CD4-positive, CD25-positive, alpha-beta regulatory T cell (primary cell): ENCODE data around the gene CEMIP2. TPM values are rescaled to one million over a fixed set of nuclear protein-coding genes. Genes with fewer than 3 reads are reported as not detected.

Experiments used
- ATAC-seq, 2 donors: fragments of 150-1000 bp; cut with Tn5 transposase; one replicate each; pipeline ENCODE4 v1.10.0; 2021; ENCODE audit warnings: low read depth in 2 of 2, moderate number of reproducible peaks in 2 of 2, moderate library complexity in 1 of 2
- DNase-seq, 3 donors: peaks; one replicate each; pipeline versions ENCODE4 v3.0.0 to v3.0.0-alpha.2; 2012 to 2022; ENCODE audit warnings: mixed read lengths in 1 of 3
- H3K27ac ChIP-seq: one replicate; pipeline ENCODE4 v1.7.0; 2013; ENCODE audit warnings: mild to moderate bottlenecking, low read length; ENCODE audit not compliant: insufficient read depth, poor library complexity, severe bottlenecking
- H3K27me3 ChIP-seq: one replicate; pipeline ENCODE4 v1.7.0; 2013; ENCODE audit warnings: low read length; ENCODE audit not compliant: control insufficient read depth, insufficient read depth
- H3K36me3 ChIP-seq: one replicate; pipeline ENCODE4 v1.7.0; 2013; ENCODE audit warnings: mild to moderate bottlenecking, low read length, moderate library complexity; ENCODE audit not compliant: control insufficient read depth, insufficient read depth
- H3K4me1 ChIP-seq: 2 replicates; pipeline ENCODE4 v1.7.0; 2013; ENCODE audit warnings: mild to moderate bottlenecking, low read length; ENCODE audit not compliant: insufficient read depth, control insufficient read depth, poor library complexity, severe bottlenecking
- H3K4me3 ChIP-seq: one replicate; pipeline ENCODE4 v1.7.0; 2013; ENCODE audit warnings: low read depth, mild to moderate bottlenecking, low read length, moderate library complexity
- H3K9me3 ChIP-seq, 2 experiments: 1 replicate in 1 of 2; 2 replicates in 1 of 2; pipeline ENCODE4 v1.7.0; 2013; ENCODE audit warnings: low read length in 2 of 2, mild to moderate bottlenecking in 1 of 2, moderate library complexity in 1 of 2; ENCODE audit not compliant: control insufficient read depth in 2 of 2
- H3K27ac Mint-ChIP-seq, 3 donors: one replicate each; pipeline ENCODE4 v1.8.0; 2020 to 2022; ENCODE audit warnings: mild to moderate bottlenecking in 3 of 3, mixed read lengths in 3 of 3, moderate library complexity in 2 of 3
- H3K27me3 Mint-ChIP-seq: one replicate; pipeline ENCODE4 v1.8.0; 2022; ENCODE audit warnings: mild to moderate bottlenecking, mixed read lengths
- H3K36me3 Mint-ChIP-seq: one replicate; pipeline ENCODE4 v1.8.0; 2020; ENCODE audit warnings: mixed read lengths
- H3K4me1 Mint-ChIP-seq, 4 donors: one replicate each; pipeline ENCODE4 v1.8.0; 2020 to 2022; ENCODE audit warnings: mixed read lengths in 4 of 4, mild to moderate bottlenecking in 1 of 4
- H3K4me3 Mint-ChIP-seq, 4 donors: one replicate each; pipeline ENCODE4 v1.8.0; 2020 to 2022; ENCODE audit warnings: mild to moderate bottlenecking in 4 of 4, mixed read lengths in 4 of 4, moderate library complexity in 3 of 4
- H3K9me3 Mint-ChIP-seq, 7 donors: one replicate each; pipeline ENCODE4 v1.8.0; 2020 to 2022; ENCODE audit warnings: mixed read lengths in 7 of 7, mild to moderate bottlenecking in 3 of 7, moderate library complexity in 2 of 7
- polyA plus RNA-seq, 4 donors: library from polyadenylated mRNA; unstranded; fragments of 300-500 nt; fragmentation: Illumina TruSeq; gene quantifications; one replicate each; pipeline ENCODE4 v1.2.3, GENCODE V29; 2021
- total RNA-seq: library from RNA; stranded (reverse); gene quantifications from one replicate; pipeline ENCODE4 v1.2.3, GENCODE V29; 2022

CEMIP2 gene
- total and polyA plus RNA-seq, 5 donors from 2014 or later, result 25.8 to 407 (median 28.4) TPM

GRCh38 chr9:71655141-71655540, 113.2 kb downstream of the CEMIP2 start:
- Mint-ChIP-seq H3K4me3 (no peak overlapping the region), H3K27ac (no peak overlapping the region), H3K4me1 (peaks cover 0 to 2% (median 0%) of the 10 kb centered on the region in 4 donors), H3K27me3 (peaks cover 26% of the 10 kb centered on the region), H3K9me3 (peaks cover 0 to 16% (median 4%) of the 10 kb centered on the region in 7 donors), H3K36me3 (no peaks in the 10 kb centered on the region)
- Histone ChIP-seq H3K36me3 (no peaks in the 10 kb centered on the region), H3K27ac (no peak overlapping the region), H3K4me1 (no peaks in the 10 kb centered on the region), H3K27me3 (peaks cover 6% of the 10 kb centered on the region), H3K4me3 (no peak overlapping the region), H3K9me3 (peaks cover 0 to 4% of the 10 kb centered on the region in 2 experiments)
- ATAC-seq, result no peak
- DNase-seq, result no peak

- Mint-ChIP-seq H3K27me3 (peaks cover 37% of the 10 kb centered on the region), H3K4me1 (peaks cover 0 to 7% (median 4%) of the 10 kb centered on the region in 4 donors), H3K27ac (no peak overlapping the region), H3K9me3 (peaks cover 0 to 8% (median 2%) of the 10 kb centered on the region in 7 donors), H3K4me3 (no peak overlapping the region), H3K36me3 (no peaks in the 10 kb centered on the region)
- ATAC-seq, result no peak
- H3K27me3 ChIP-seq, result peaks cover 6% of the 10 kb centered on the region
- no peak overlapping the region for H3K4me3 ChIP-seq
- peaks cover 0 to 2% of the 10 kb centered on the region in 2 experiments for H3K9me3 ChIP-seq
- no peak overlapping the region for H3K27ac ChIP-seq
- no peak for DNase-seq
- H3K36me3 ChIP-seq, result no peaks in the 10 kb centered on the region
- peaks cover 1% of the 10 kb centered on the region for H3K4me1 ChIP-seq
Measured at GRCh38 chr9:71652480-71652879, 115.8 kb downstream of the CEMIP2 start.

- Histone ChIP-seq H3K27me3 (peaks cover 3% of the 10 kb centered on the region), H3K4me1 (peaks cover 9% of the 10 kb centered on the region), H3K36me3 (no peaks in the 10 kb centered on the region), H3K27ac (no peak overlapping the region), H3K4me3 (no peak overlapping the region), H3K9me3 (no peaks in the 10 kb centered on the region)
- H3K4me3 Mint-ChIP-seq, result no peak overlapping the region
- ATAC-seq (no peak), DNase-seq (no peak)
- H3K4me1 Mint-ChIP-seq, result peaks cover 0 to 18% (median 15%) of the 10 kb centered on the region in 4 donors
- H3K27me3 Mint-ChIP-seq, result peaks cover 47% of the 10 kb centered on the region
- H3K9me3 Mint-ChIP-seq, result peaks cover 0 to 4% (median 0%) of the 10 kb centered on the region in 7 donors
- no peaks in the 10 kb centered on the region for H3K36me3 Mint-ChIP-seq
- no peak overlapping the region for H3K27ac Mint-ChIP-seq
Measured at GRCh38 chr9:71648453-71648852, 119.9 kb downstream of the CEMIP2 start.

- Histone ChIP-seq H3K27me3 (peaks cover 3% of the 10 kb centered on the region), H3K4me3 (peak overlapping the region; percentile 16), H3K4me1 (peaks cover 9% of the 10 kb centered on the region), H3K9me3 (no peaks in the 10 kb centered on the region), H3K36me3 (no peaks in the 10 kb centered on the region), H3K27ac (no peak overlapping the region)
- Mint-ChIP-seq H3K36me3 (no peaks in the 10 kb centered on the region), H3K4me3 (peak overlapping the region in 3 of 4 donors; percentile 1 to 76 (median 36)), H3K9me3 (peaks cover 0 to 4% (median 0%) of the 10 kb centered on the region in 7 donors), H3K4me1 (peaks cover 0 to 18% (median 15%) of the 10 kb centered on the region in 4 donors), H3K27ac (peak overlapping the region in 2 of 3 donors; percentile 54 to 71), H3K27me3 (peaks cover 43% of the 10 kb centered on the region)
- ATAC-seq (no peak), DNase-seq (peak in 1 of 3 donors; percentile 23)
Measured at GRCh38 chr9:71647094-71647591, 121.2 kb downstream of the CEMIP2 start.

- Histone ChIP-seq H3K4me3 (no peak overlapping the region), H3K9me3 (no peaks in the 10 kb centered on the region), H3K27me3 (peaks cover 3% of the 10 kb centered on the region), H3K27ac (no peak overlapping the region), H3K4me1 (peaks cover 9% of the 10 kb centered on the region), H3K36me3 (no peaks in the 10 kb centered on the region)
- Mint-ChIP-seq H3K36me3 (no peaks in the 10 kb centered on the region), H3K9me3 (peaks cover 0 to 4% (median 0%) of the 10 kb centered on the region in 7 donors), H3K4me1 (peaks cover 0 to 18% (median 15%) of the 10 kb centered on the region in 4 donors), H3K4me3 (no peak overlapping the region), H3K27me3 (peaks cover 37% of the 10 kb centered on the region), H3K27ac (no peak overlapping the region)
- DNase-seq (no peak), ATAC-seq (no peak)
Measured at GRCh38 chr9:71646131-71646530, 122.2 kb downstream of the CEMIP2 start.

GRCh38 chr9:71644819-71645362, 123.4 kb downstream of the CEMIP2 start:
- Histone ChIP-seq H3K27ac (no peak overlapping the region), H3K4me1 (peaks cover 9% of the 10 kb centered on the region), H3K36me3 (no peaks in the 10 kb centered on the region), H3K4me3 (no peak overlapping the region), H3K9me3 (no peaks in the 10 kb centered on the region), H3K27me3 (peaks cover 3% of the 10 kb centered on the region)
- Mint-ChIP-seq H3K4me3 (no peak overlapping the region), H3K9me3 (peaks cover 0 to 4% (median 0%) of the 10 kb centered on the region in 7 donors), H3K27me3 (peaks cover 28% of the 10 kb centered on the region), H3K4me1 (peaks cover 0 to 18% (median 13%) of the 10 kb centered on the region in 4 donors), H3K36me3 (no peaks in the 10 kb centered on the region), H3K27ac (peak overlapping the region in 1 of 3 donors; percentile 22)
- ATAC-seq, result no peak
- DNase-seq, result no peak

- DNase-seq (no peak), ATAC-seq (no peak)
- H3K9me3 ChIP-seq, result no peaks in the 10 kb centered on the region
- H3K27me3 ChIP-seq, result peaks cover 3% of the 10 kb centered on the region
- H3K4me1 ChIP-seq, result peaks cover 9% of the 10 kb centered on the region
- Mint-ChIP-seq H3K27me3 (peaks cover 24% of the 10 kb centered on the region), H3K36me3 (no peaks in the 10 kb centered on the region), H3K4me1 (peaks cover 4 to 31% (median 21%) of the 10 kb centered on the region in 4 donors), H3K27ac (no peak overlapping the region), H3K9me3 (no peaks in the 10 kb centered on the region), H3K4me3 (no peak overlapping the region)
- no peak overlapping the region for H3K4me3 ChIP-seq
- H3K36me3 ChIP-seq, result no peaks in the 10 kb centered on the region
- no peak overlapping the region for H3K27ac ChIP-seq
Measured at GRCh38 chr9:71643330-71643729, 125.0 kb downstream of the CEMIP2 start.

GRCh38 chr9:71642056-71642455, 126.3 kb downstream of the CEMIP2 start:
- Mint-ChIP-seq H3K27ac (no peak overlapping the region), H3K27me3 (peaks cover 23% of the 10 kb centered on the region), H3K9me3 (no peaks in the 10 kb centered on the region), H3K4me3 (no peak overlapping the region), H3K36me3 (no peaks in the 10 kb centered on the region), H3K4me1 (peaks cover 4 to 28% (median 20%) of the 10 kb centered on the region in 4 donors)
- H3K36me3 ChIP-seq, result no peaks in the 10 kb centered on the region
- peaks cover 3% of the 10 kb centered on the region for H3K27me3 ChIP-seq
- ATAC-seq, result no peak
- no peak overlapping the region for H3K27ac ChIP-seq
- H3K9me3 ChIP-seq, result no peaks in the 10 kb centered on the region
- no peak overlapping the region for H3K4me3 ChIP-seq
- H3K4me1 ChIP-seq, result peaks cover 3% of the 10 kb centered on the region
- no peak for DNase-seq
